ENCODE data around the gene NUP107.

DNA sequence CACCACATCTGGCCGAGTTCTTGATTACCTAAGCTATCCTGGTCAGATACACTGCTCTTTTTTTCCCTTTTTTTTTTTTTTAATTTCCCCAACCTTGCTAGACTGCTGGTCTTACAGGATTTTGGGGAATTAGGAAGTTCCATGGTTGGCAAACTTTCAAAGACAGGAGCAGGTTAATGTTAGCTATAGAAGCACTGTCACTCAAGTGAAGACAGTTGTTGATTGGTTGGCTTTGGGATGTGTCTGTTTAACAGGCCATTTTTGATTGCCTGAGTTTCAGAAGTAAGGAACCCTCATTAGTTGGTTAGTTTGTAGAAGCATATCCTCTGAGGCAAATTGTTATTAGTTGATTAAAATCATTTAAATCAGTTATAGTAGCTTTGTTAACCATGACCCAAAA lies 39.3 kb upstream of the NUP107 start:
- TF ChIP-seq, protein P1, sequence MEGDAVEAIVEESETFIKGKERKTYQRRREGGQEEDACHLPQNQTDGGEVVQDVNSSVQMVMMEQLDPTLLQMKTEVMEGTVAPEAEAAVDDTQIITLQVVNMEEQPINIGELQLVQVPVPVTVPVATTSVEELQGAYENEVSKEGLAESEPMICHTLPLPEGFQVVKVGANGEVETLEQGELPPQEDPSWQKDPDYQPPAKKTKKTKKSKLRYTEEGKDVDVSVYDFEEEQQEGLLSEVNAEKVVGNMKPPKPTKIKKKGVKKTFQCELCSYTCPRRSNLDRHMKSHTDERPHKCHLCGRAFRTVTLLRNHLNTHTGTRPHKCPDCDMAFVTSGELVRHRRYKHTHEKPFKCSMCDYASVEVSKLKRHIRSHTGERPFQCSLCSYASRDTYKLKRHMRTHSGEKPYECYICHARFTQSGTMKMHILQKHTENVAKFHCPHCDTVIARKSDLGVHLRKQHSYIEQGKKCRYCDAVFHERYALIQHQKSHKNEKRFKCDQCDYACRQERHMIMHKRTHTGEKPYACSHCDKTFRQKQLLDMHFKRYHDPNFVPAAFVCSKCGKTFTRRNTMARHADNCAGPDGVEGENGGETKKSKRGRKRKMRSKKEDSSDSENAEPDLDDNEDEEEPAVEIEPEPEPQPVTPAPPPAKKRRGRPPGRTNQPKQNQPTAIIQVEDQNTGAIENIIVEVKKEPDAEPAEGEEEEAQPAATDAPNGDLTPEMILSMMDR (IDR thresholded peaks at IDR 0.05) = no peak
- no peak for TF ChIP-seq POLR2A (IDR thresholded peaks at IDR 0.05)
